NOMO-1 treated with dmso at 0.1 percent for 144 hours (cell line): ENCODE results near the gene PIEZO1.

Experiments
- DNase-seq: peaks from one replicate; lab custom pipeline; 2025; ENCODE audit not compliant: unreplicated experiment; lab: John Stamatoyannopoulos, UW

Gene PIEZO1

GRCh38 chr16:88723507-88723887 lies 61.5 kb downstream of the PIEZO1 start:
- DNase-seq: no peak

- no peak for DNase-seq
These were observed 62.1 kb downstream of the PIEZO1 start for GRCh38 chr16:88722784-88723506.

GRCh38 chr16:88721815-88722755 lies 62.9 kb downstream of the PIEZO1 start:
- no peak for DNase-seq

- DNase-seq: no peak
These were observed 63.8 kb downstream of the PIEZO1 start for GRCh38 chr16:88721236-88721635.

GRCh38 chr16:88720396-88720970 lies 64.5 kb downstream of the PIEZO1 start:
- no peak for DNase-seq

GRCh38 chr16:88719933-88720296 lies 65.1 kb downstream of the PIEZO1 start:
- no peak for DNase-seq

GRCh38 chr16:88719267-88719932 lies 65.6 kb downstream of the PIEZO1 start:
- no peak for DNase-seq

GRCh38 chr16:88718178-88718577 lies 66.8 kb downstream of the PIEZO1 start:
- DNase-seq: no peak

GRCh38 chr16:88716601-88717001 lies 68.4 kb downstream of the PIEZO1 start:
- DNase-seq: no peak

- no peak for DNase-seq
These were observed 68.8 kb downstream of the PIEZO1 start for GRCh38 chr16:88716201-88716600.

GRCh38 chr16:88715312-88716190 lies 69.5 kb downstream of the PIEZO1 start:
- DNase-seq: no peak

GRCh38 chr16:88714420-88715302 lies 70.4 kb downstream of the PIEZO1 start:
- DNase-seq: no peak

GRCh38 chr16:88713568-88714419 lies 71.2 kb downstream of the PIEZO1 start:
- no peak for DNase-seq

- DNase-seq: no peak
These were observed 72.0 kb downstream of the PIEZO1 start for GRCh38 chr16:88713054-88713453.

GRCh38 chr16:88712362-88712979 lies 72.5 kb downstream of the PIEZO1 start:
- no peak for DNase-seq

- no peak for DNase-seq
These were observed 73.2 kb downstream of the PIEZO1 start for GRCh38 chr16:88711750-88712340.

- DNase-seq: no peak
These were observed 74.5 kb downstream of the PIEZO1 start for GRCh38 chr16:88710556-88710955.
